Right atrium auricular region (tissue), 2 donors: Measurements from ENCODE around the gene B3GNT8. TPM values are rescaled to one million over a fixed set of nuclear protein-coding genes. Genes with fewer than 3 reads are reported as not detected.
"Not testable (repeated sequence)": the region's sequence is repeated elsewhere in the genome, so short reads cannot be mapped to it uniquely, and the experiment has no call there.

Experiments used
- DNase-seq: peaks from one replicate; pipeline ENCODE4 v3.0.0-alpha.2; 2019; ENCODE audit warnings: low spot score
- H3K27ac ChIP-seq, 2 donors: fragments of 200-600 bp; sonication (generic); 1 replicate in 1 of 2; 2 replicates in 1 of 2; pipeline ENCODE4 v1.5.1; 2016 to 2019
- H3K27me3 ChIP-seq, 2 donors: fragments of 200-600 bp; sonication (generic); one replicate each; pipeline versions ENCODE4 v1.5.1 to v1.6.0; 2017 to 2019
- H3K36me3 ChIP-seq: fragments of 200-600 bp; sonication (generic); one replicate; pipeline ENCODE4 v1.5.1; 2016
- H3K4me1 ChIP-seq, 2 donors: fragments of 200-600 bp; sonication (generic); one replicate each; pipeline versions ENCODE4 v1.5.1 to v1.6.0; 2017 to 2019
- H3K4me3 ChIP-seq, 2 donors: fragments of 200-600 bp; sonication (generic); 1 replicate in 1 of 2; 2 replicates in 1 of 2; pipeline ENCODE4 v1.5.1; 2017 to 2019; ENCODE audit warnings: mild to moderate bottlenecking in 1 of 2, moderate library complexity in 1 of 2
- H3K9me3 ChIP-seq, 2 donors: fragments of 200-600 bp; sonication (generic); one replicate each; pipeline ENCODE4 v1.5.1; 2019
- CTCF ChIP-seq, 2 donors: fragments of 200-600 bp; sonication (generic); IDR thresholded peaks; one replicate each; pipeline ENCODE4 v1.5.1; 2019; ENCODE audit warnings: antibody characterized with exemption in 2 of 2
- total RNA-seq, 2 donors: library from RNA; depleted of rRNA; stranded (reverse); fragments of >200 nt; gene quantifications; one replicate each; pipeline ENCODE4 v1.1.0, GENCODE V29; 2016

Gene B3GNT8
- 1 to 10 TPM; 1.9 to 4.5 TPM for total RNA-seq

DNA sequence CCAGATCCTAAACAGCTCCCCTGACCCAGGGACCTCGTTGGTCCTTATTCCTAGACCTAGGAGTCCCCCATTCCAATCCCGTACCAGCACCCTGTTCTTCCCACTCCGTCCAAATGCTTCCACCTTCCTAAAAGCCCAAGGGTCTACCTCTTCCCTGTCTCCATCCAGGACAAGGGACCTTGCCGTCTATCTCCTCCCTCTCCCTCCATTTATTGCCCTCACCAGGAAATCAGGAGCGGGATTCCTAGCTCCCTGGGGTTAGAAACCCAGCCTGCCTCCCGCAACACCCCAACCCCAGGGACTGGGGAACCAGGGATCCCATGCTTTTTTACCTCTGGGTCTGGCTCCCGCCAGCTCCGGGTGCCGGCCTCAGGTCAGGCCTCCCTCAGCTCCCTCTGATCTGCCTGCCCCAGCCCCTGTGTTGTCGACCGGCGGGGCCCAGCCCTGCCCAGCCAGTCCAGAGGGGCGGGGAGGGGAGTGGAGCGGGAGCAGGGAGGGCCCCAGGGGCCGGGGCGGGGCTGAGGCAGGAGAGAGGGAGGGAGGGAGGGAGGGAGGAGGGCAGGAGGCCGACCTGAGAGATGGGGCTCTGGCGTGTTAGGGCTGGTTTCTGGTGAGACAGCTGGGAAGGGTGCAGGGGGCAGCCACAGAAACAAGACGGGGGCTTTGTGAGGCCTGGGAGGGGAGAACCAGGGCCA, at the start of gene B3GNT8:
Gene B3GNT8, minus strand, starts transcription at position 423 of the 695 bp plus-strand sequence. CDS start 596 bp downstream, outside the sequence.
- peaks cover 42% of the 10 kb centered on the region for H3K36me3 ChIP-seq
- peak within 1 kb of the TSS; percentile 82 to 93 for H3K27ac ChIP-seq
- no peaks in the 10 kb centered on the region for H3K9me3 ChIP-seq

DNA sequence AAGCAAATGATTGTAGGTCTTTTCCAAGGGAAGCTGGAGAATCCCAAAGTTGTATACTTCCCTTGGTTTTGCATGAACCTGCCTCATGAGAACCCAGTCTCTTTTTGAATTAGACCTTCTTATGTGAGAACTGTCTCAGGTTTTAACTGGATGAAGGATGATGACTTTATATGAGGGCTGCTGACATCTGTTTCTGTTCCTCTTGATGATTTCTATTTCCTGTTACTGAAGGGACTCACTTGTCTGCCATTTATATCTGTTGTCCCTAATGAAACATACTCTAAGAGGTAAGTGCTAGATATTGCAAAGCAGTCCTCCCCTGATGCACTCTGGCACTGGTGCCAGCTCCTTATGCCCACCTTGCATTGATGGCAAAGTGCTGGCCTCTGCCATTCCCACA, 49.4 kb upstream of the B3GNT8 start:
- Histone ChIP-seq H3K9me3 (no peaks in the 10 kb centered on the region), H3K36me3 (no peaks in the 10 kb centered on the region), H3K27ac (no peak overlapping the region), H3K4me1 (peaks cover 0 to 7% of the 10 kb centered on the region in 2 donors), H3K4me3 (no peak overlapping the region), H3K27me3 (no peaks in the 10 kb centered on the region)
- DNase-seq = no peak
- no peak for TF ChIP-seq CTCF (IDR thresholded peaks at IDR 0.05)

More for the DNA sequence above, at the start of gene B3GNT8:
- H3K27me3 ChIP-seq = no peaks in the 10 kb centered on the region
- peaks cover 0 to 56% of the 10 kb centered on the region in 2 donors for H3K4me1 ChIP-seq
- DNase-seq = peak; percentile 81
- peak within 1 kb of the TSS; percentile 20 to 54 for H3K4me3 ChIP-seq
- no peak for TF ChIP-seq CTCF (IDR thresholded peaks at IDR 0.05)

GRCh38 chr19:41463257-41464256, 36.4 kb upstream of the B3GNT8 start:
- H3K27ac ChIP-seq, H3K27me3 ChIP-seq, DNase-seq, H3K36me3 ChIP-seq, H3K4me1 ChIP-seq, H3K4me3 ChIP-seq: not testable (repeated sequence)
- H3K9me3 ChIP-seq = peaks cover 0 to 11% of the 10 kb centered on the region in 2 donors

DNA sequence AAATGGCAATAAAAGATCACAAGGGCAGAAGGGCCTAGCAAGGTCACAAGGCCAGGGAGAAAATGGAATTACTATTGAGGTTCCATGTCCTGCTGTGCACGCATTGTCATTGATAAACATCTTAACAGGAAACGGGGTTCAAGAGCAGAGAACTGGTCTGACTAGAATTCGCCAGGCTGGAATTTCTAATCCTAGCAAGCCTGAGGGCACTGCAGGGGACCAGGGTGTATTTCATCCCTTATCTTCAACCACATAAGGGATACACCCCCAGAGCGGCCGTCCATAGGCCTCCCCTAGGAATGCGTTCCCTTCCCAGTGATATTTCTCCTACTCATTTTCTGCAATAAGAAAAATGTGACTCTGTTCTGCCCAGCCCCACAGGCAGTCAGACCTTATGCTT, 35.3 kb upstream of the B3GNT8 start:
- Histone ChIP-seq H3K4me1 (no peaks in the 10 kb centered on the region), H3K27ac (no peak overlapping the region), H3K36me3 (no peaks in the 10 kb centered on the region), H3K9me3 (peaks cover 0 to 11% of the 10 kb centered on the region in 2 donors), H3K4me3 (no peak overlapping the region), H3K27me3 (no peaks in the 10 kb centered on the region)
- DNase-seq = no peak
- no peak for TF ChIP-seq CTCF (IDR thresholded peaks at IDR 0.05)

DNA sequence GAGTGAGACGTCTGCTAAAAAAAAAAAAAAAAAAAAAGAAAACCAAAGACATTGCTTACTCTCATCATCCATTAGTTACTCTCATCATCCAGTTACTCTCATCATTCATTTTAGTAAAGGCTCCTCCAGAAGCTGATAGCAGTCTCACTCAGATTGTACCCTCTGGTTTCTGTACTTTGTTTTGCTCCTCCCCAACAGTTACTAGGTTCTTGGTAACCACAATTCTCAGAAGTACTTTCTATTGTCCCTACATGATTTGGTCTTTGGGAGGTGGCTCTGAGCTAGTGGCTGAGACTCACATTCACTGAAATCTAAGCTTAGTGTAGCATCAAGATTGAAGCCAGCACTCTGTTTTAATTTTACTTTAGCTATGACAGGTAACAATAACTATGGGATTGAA, 30.1 kb upstream of the B3GNT8 start:
- Histone ChIP-seq H3K4me1 (peaks cover 0 to 14% of the 10 kb centered on the region in 2 donors), H3K27ac (no peak overlapping the region)

More for the DNA sequence above, 30.1 kb upstream of the B3GNT8 start:
- H3K4me3 ChIP-seq = no peak overlapping the region
- H3K36me3 ChIP-seq = no peaks in the 10 kb centered on the region
- H3K9me3 ChIP-seq = peaks cover 0 to 3% of the 10 kb centered on the region in 2 donors
- DNase-seq = no peak
- TF ChIP-seq CTCF (IDR thresholded peaks at IDR 0.05) = no peak
- no peaks in the 10 kb centered on the region for H3K27me3 ChIP-seq
